Stimulated activated CD4-positive, alpha-beta T cell treated with anti-CD3 and anti-CD28 coated beads, Interleukin-12 subunit alpha, Interleukin-12 subunit beta, amount 100 ng/mL, for 4 hours (primary cell): ENCODE results near the gene CD53.
"Not testable (repeated sequence)": the region's sequence is repeated elsewhere in the genome, so short reads cannot be mapped to it uniquely, and the experiment has no call there.

ENCODE experiments used
- DNase-seq: peaks from one replicate; pipeline ENCODE4 v3.0.0-alpha.2; 2020

CD53 gene, protein sequence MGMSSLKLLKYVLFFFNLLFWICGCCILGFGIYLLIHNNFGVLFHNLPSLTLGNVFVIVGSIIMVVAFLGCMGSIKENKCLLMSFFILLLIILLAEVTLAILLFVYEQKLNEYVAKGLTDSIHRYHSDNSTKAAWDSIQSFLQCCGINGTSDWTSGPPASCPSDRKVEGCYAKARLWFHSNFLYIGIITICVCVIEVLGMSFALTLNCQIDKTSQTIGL

DNA sequence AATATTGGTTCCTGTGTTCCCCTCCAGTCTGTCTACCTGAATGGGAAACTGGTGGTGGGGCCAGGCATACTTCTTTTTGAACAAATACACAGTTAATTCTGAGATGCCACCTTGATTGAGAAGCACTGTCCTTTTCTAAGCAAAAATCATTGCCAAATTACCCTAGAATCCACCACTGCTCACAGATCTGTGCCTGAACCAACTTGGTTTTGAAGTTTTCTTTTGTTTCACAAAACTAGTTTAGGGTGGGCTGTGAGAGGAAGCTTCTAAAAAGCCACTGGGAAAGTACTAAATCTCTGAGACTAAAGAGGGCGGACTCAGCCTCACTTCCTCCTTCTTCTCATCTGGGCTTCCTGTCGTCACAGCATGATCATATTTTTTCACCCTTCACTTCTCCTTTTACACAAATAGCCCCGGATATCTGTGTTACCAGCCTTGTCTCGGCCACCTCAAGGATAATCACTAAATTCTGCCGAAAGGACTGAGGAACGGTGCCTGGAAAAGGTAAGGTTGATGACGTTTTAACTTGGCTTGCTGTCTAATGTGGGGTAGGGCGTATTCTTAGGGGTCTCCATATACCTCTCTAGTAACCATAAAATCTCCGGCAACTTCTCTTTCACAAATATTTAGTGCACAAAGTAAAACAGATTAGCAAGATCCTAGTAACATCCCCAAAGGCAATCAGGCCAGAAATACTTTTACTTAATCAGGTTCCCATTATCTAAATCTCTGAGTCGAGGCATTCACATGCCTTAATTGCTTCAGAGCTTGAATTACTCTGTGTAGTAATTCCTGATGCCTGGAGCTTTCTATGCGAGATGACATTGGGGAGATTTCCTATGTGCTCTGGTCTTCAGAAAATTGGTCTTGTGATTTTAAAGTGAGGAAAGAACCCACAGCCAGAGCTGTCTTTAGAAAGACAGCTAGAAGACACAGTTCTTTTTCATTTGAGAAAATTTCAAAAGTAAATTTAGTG is at the start of gene CD53:
TSS of gene CD53 (plus strand) at position 404 of the 976 bp plus-strand sequence. CDS start 18,261 bp downstream, outside the sequence.
- no peak for DNase-seq

DNA sequence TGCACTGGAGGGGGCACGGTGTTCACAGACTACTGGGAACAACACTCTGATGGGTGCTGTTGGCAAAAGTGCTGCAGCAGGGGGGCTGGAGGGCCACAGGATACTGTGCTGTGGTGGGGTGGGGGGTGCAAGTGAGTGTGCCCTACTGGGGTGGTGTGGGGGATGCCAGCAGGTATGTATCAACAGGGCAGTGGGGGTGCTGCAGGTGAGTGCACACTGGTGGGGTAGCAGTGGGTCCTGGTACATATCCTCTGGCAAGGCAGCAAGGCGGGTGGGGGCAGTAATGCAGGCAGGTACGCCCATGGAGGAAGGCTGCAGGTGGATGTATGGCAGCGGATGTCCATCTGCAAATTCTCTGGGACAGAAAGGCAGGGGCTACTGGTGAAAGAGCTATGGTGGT is 48.8 kb upstream of the CD53 start:
- no peak for DNase-seq

DNA sequence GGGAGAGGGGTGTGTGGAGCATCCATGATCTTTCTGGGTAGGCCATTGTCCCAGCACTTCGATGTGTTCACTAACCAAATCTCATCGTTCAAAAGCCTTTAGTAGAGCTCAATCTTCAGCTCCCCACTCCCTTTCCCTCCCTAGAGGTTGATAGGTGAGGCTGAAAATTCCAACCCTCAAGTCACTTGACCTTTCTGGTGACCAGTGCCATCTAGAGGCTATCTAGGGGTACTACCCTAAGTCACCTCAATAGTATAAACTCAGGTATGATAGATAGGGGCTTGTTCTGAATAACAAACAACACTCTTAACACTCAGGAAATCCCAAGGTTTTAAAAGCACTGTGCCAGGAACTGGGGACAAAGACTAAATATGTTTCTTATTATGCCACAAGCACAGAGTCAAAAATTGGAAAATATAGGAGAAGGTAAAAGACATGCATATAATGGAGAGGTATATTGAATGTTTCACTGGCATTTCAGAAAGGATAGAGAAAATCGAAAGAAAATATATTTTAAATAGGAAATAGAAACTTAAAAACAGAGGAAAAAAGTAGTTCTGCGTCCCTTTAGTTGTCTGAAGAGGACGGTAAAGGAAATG is 42.9 kb upstream of the CD53 start:
- no peak for DNase-seq

DNA sequence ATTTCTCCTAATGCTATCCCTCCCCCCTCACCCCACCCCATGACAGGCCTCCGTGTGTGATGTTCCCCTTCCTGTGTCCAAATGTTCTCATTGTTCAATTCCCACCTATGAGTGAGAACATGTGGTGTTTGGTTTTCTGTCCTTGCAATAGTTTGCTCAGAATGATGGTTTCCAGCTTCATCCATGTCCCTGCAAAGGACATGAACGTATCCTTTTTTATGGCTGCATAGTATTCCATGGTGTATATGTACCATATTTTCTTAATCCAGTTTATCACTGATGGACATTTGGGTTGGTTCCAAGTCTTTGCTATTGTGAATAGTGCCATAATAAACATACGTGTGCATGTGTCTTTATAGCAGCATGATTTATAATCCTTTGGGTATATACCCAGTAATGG is 39.2 kb upstream of the CD53 start:
- not testable (repeated sequence) for DNase-seq

DNA sequence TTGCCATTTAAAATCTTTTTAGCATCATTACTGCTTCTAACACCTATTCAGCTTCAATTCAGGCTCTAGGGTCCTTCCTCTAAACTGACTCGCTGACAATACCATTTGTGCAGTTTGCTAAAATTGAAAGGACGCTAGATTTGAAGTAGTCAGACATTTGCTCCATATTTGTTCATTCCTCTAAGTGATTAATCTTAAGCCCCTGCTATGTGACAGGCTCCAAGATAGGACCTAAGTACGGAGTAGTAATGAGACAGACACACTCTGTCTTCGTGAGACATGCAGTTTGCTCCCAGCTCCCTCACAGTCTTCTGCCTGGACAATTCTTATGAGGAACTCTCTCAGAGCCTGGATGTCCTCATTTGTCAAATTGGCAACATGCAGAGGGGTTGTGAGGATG is 26.1 kb upstream of the CD53 start:
- DNase-seq, result no peak

DNA sequence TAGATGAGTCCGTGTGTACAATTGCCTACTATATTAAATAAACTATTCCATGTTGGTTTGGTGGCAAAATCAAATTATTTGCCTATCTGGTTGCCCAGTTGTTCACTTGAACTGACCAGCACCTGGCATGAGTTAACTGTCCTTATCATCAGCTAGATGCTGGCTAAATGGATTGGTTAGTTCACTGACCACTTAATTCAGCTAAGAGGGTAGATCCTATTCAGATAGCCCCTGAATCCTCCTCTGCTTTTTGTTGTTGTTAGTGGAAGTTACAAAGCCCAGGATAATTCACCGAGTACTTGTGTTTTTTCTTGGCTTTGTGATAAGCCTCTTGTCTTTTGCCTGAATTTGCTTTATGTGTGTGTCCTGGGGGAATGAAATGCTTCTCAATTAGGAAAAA is 22.8 kb upstream of the CD53 start:
- no peak for DNase-seq

DNA sequence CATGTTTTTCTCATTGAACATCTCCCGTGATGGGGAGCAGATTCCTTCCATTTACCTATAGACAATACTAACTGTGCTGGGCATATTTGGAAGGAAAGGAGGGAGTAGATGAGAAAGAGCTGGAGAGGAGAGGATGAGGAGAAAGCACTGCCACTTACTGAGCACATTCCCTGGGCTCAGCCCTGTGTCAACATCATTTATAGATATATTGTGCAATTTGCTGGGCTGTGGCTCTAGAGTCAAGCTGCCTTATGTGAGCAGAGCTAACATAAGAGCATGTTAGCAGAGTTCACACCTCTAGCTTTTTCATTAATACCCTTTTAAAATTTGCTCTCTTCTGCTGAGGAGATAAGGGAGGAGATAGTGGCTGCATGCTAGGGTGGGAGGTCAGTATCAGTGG is 22.3 kb upstream of the CD53 start:
- DNase-seq, result no peak

DNA sequence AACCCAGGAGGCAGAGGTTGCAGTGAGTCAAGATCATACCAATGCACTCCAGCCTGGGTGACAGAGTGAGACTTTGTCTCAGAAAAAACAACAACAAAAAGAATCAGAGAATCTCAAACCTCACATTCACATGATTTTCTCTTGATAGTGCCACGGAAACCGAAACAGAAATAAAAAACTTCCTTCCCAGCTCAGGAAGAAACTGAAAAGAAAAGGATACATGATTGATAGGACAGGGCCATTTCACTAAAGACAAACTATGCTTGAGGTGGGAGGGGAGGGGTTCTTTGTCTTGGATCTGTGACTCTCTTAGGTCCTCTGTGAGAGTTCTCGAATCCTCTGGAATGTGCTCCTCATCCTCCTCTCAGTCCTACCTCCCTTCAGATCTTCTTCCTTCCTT is 19.8 kb upstream of the CD53 start:
- DNase-seq, result no peak

DNA sequence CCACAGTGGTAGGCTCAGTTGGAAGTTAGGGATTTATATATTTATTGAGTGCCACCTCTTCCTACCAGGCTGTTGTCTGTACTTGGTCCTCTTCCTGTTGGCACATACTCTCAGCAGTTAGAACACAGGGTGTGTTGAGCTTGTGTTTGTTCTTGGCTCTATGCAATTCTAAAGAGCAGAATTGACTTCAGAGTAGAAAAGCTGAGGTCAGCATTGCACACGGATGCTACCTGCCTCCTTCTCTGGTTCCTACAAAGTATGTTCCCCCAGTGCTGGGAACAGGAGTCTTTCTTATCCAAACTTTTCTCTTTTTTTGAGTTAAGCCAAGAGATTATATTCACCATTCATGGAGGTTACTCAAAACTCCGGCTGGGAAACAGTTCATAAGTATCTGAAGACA is 16.5 kb upstream of the CD53 start:
- no peak for DNase-seq

DNA sequence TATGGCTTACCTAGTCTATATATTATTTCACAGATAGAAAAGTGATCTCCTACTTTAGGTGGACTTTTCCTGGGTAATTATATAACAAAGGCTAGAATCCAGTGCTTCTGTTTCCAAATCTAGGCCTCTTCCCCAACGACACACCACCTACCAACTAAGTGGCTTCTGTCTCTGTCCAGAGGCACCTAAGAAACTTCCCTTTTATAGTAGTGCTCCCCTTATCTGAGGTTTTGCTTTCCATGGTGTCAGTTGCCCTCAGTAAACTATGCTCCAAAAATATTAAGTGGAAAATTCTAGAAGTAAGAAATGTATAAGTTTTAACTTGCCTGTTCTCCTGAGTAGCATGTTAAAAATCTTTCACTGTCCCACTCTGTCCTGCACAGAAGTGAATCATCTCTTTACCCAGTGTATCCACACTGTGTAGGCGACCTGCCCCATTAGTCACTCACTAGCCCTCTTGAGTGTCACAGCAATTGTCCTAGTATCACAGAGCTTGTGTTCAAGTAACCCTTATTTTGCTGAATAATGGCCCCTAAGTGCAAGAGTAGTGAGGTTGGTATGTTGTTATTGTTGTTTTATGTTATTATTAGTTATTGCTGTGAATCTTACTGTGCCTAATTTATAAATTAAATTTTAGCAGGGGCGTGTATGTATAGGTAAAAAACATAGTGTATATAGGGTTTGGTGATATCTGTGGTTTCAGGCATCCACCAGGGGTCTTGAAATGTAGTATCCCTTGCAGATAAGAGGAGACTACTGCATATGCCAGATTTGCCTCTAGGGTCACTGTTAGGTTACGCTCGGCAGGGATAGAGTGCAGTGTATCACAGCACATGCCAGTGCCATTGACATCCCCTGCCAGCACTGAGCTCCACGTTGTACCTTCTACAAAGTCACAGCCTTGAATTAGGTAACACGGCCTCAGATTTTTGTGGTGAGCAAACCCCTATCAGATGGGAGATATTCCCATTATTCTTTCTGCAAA is 14.7 kb upstream of the CD53 start:
- DNase-seq, result no peak

DNA sequence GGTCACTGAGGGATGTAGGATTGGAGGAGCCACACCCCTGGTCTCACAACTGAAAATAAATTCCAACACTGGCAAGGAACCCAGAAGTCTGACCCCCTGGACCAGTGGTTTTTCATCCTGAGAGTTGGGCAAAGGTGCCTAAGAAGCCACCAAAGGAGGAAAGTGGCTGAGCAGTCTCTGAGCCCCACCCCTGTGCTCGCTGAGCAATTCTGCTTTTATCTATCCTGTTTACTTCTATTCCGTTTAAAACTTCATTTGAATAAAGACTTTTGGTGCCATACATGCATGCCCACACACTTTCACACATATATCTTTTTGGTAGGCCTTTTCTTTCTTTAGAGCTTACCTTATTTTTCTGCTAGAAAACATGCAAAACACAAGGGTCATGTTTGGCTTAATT is 13.9 kb upstream of the CD53 start:
- DNase-seq, result no peak

DNA sequence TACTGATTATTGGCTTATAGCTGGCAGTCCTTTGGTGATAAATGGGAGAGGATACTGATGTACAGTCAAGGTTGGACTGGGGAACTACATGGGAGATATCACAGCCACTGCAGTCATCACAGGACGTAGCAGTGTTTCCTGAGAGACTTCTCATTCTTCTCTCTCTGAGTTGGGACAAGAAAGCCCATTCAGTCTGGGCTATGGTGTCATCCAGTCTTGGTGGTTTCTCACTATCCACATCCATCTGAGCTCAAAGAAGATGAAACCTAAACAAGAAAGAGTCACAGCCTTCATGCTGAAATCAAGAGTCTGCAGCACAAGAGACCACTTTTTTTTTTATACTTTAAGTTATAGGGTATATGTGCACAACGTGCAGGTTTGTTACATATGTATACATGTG is 12.8 kb upstream of the CD53 start:
- DNase-seq, result no peak

DNA sequence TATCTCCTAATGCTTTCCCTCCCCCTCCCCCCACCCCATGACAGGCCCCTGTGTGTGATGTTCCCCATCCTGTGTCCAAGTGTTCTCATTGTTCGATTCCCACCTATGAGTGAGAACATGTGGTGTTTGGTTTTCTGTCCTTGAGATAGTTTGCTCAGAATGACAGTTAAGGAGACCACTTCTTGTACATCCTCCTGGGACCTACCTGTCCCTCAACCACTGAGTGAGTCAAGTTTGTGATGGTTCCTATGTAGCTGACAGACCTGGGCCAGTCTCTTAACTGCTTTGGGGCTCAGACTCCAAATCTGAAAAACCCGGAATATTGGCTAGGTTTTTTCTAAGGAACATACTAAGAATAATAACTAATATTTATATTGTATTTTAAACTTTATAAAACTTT is 12.3 kb upstream of the CD53 start:
- not testable (repeated sequence) for DNase-seq

DNA sequence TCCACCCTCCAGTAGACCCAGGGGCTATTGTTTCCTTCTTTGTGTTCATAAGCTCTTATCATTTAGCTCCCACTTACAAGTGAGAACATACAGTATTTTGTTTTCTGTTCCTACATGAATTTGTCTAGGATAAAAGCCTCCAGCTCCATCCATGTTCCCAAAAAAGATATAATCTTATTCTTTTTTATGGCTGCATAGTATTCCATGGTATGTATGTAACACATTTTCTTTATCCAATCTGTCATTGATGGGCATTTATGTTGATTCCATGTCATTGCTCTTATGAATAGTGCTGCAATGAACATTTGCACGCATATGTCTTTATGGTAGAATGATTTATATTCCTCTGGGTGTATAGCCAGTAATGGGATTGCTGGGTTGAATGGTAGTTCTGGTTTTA is 11.0 kb upstream of the CD53 start:
- DNase-seq, result not testable (repeated sequence)

DNA sequence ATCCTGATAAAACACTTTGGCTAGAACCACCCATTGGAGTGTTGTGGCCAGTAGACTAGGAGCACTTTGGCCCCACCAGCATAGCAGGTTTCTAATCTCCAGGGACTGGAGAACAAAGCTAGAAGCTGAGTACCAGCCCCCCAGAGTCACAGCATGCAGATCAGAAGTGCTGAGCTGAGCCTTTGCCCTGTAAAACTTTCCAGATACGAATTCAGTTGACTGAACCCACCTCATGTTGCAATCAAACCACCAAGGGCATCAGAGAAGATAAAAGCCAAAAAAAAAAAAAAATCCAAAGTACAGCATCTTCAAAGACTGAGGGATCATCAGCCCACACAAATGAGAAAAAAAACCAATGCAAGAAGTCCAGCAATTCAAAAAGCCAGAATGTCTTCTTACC is 8.7 kb upstream of the CD53 start:
- no peak for DNase-seq

DNA sequence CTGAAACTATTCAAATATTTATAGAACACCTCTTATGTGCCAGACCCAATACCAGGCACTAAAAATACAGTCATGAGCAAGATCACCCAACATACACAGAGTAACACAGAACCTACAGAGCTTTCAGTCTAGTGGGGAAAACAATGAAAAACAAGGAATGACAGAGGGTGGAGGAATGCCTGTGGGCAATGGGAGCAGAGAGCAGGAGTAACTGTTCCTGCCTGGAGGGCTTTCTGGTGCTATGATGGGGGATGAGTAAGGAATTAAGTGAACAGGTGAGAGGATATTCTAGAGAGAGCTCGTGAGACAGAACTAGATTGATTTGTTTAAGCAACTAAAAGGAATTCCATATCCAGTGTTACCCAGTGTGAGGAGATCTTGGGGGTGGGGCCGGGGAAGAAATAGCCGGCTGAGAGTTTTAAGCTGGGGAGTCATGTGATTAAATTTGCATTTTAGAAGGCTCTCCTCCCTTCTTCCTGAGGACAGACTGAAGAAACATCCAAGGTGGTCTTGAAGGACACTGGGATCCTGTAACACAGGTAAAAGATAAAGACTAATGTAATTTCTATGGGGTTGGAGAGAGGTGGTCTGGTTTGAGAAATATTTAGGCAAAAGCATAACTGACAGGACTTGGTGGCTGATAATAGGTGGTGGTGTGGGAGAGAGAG is 2.1 kb upstream of the CD53 start:
- no peak for DNase-seq

DNA sequence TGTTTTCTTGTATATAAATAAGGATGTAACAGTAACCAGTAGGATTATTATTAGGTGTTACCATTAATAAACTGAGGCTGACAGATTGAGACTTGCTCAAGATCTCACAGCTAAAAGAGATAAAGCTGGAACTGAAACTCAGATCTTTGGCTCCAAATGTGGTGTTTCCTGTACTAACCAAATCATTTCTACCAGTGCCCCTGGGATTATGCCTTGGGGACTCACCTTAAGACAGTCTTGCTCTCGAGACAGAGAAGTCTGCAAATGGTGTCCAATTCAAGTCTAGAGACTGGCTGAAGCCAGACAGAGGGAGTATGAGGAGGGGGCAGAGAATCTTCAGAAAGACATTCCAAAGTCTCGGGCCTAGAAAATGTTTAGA is 593 bp upstream of the CD53 start:
- DNase-seq, result no peak

DNA sequence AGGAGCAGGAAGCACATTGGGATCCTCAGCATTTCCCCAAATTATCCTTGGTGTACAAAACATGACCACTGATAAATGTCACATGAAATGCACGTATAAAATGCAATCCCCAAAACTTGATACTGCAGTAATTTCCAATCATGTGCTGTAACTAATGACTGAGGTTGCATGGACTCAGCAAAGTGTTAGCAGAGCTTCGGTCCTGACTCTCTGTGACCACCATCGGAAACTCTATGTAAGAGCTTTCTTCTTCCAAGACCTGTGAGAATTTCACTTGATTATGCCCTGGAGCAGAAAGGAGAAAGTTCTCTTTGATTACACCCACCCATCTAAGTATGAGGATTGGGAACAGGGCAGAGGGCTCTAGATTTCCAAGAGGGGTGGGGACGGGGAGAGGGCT is 908 bp downstream of the CD53 start:
- DNase-seq, result no peak

DNA sequence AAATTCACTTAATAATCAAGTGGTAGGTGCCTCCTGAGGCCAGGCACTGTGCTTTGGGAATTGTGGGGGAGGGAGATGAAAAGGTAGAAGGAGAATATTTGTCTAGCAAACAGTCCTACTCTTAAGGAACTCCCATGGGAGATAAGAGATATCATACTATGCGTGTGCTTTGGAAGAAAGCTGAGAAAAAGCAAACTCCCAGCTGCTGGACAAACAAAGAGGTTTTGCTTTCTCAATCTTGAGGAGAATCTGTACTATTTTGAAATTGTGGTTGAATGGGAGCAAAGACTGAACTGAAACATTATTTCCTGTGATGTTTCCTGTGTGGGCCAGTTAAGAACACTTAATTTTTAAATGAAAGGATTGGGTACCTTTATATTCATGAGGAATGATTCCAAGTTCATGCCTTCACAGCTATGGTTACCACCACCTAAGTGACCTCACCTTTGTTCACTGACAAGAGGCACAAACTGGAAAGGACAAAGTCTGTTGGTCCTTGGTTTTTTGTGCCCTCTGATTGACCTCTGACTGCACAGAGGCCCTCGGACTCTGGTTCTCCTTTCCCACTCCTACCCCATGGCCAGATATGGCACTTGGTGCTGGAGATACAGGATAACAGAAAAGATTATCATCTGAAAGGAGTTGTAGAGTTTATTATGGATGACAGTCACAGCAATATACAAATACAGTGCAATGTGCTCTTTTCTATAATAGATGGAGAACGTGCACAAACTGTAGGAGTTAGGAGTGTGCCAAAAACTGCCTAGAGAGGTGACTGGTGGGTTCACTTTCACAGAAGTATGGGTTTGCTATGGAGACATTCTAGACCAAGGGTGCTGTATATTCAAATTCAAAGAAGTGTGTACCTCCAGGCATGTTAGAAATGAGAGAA is 1.6 kb downstream of the CD53 start:
- no peak for DNase-seq

DNA sequence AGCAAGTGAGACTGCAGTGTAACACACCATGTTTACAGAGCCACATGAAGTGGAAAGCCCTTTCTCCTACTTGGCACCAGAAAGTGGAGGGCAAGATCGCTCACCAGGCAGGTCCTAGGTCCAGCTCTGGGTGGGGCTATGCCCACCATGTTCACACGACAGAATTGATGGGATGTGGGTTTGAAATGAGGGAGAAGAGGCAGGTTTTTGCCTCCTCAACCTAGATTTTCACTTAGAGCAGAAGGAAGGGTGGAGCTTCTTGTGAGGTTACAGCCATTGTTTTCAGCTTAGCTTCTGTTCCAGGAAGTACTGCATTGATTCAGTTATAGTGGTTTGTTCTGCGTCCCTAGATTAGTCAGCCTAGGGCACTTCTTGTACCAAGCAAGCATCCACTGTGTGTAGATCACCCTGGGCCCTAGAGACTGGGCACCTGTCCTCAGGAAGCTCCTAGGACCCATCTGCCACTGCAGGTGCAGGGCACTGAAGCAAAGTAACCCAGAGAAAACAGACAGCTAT is 2.3 kb downstream of the CD53 start:
- peak; percentile 25 for DNase-seq
